ENCODE measurements around the gene BCKDHB.

DNA sequence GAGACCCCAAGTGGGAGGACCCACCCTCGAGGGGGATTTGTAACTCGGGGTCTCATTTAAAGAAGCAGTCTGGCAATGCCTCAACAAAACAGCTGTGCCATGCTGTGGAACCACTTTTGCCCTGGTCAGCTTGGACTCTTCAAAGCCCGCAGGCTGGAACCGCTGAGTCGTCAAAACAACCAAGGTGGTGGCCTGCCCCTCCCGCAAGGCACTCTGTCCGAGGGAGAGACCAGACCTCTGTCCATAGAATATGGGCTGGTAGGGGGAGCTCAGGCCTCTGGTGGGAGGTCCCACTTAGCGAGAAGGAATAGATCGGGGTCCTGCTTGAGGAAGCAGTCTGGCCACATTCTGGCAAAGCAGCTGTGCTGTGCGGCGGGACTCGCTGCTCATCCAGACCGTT, 208.1 kb downstream of the BCKDHB start:
- TF ChIP-seq E2F4 (CRISPR knock-in tag; IDR thresholded peaks at IDR 0.05; ENCODE audit: borderline replicate concordance, low read depth): no peak
- no peak for TF ChIP-seq MXD4 (CRISPR knock-in tag; IDR thresholded peaks at IDR 0.05; ENCODE audit: borderline replicate concordance)
- TF ChIP-seq, protein P1, sequence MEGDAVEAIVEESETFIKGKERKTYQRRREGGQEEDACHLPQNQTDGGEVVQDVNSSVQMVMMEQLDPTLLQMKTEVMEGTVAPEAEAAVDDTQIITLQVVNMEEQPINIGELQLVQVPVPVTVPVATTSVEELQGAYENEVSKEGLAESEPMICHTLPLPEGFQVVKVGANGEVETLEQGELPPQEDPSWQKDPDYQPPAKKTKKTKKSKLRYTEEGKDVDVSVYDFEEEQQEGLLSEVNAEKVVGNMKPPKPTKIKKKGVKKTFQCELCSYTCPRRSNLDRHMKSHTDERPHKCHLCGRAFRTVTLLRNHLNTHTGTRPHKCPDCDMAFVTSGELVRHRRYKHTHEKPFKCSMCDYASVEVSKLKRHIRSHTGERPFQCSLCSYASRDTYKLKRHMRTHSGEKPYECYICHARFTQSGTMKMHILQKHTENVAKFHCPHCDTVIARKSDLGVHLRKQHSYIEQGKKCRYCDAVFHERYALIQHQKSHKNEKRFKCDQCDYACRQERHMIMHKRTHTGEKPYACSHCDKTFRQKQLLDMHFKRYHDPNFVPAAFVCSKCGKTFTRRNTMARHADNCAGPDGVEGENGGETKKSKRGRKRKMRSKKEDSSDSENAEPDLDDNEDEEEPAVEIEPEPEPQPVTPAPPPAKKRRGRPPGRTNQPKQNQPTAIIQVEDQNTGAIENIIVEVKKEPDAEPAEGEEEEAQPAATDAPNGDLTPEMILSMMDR (IDR thresholded peaks at IDR 0.05): no peak
- no peak for TF ChIP-seq NR3C1 (CRISPR knock-in tag; conservative IDR thresholded peaks at IDR 0.05; ENCODE audit: low read depth)
- TF ChIP-seq, protein P2, sequence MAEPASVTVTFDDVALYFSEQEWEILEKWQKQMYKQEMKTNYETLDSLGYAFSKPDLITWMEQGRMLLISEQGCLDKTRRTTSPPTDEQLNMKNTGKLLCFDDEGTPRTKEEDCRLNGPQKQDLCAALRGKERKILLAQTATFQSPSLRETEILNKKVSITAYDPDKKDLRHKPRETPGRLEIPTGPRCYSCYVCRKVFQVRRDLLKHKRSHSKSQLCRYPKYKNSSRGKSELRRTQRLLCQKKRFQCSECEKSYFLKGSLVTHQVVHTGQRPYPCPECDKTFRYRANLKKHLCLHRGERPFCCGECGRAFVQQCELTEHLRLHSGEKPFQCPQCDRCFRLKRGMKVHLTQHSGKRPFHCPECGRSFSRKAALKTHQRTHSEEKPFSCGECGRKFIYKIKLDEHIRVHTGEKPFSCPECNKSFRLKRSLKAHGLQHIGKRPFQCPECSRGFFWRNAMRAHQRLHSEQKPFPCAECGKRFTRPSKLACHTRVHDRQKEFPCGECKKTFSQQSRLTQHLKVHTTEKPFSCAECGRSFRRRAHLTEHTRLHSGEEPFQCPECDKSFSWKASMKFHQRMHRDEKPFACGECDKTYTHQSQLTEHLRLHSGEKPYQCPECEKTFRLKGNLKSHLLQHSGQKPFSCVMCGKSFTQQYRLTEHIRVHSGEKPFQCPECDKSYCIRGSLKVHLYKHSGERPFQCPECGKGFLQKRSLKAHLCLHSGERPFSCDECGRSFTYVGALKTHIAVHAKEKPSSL (CRISPR knock-in tag; conservative IDR thresholded peaks at IDR 0.05): no peak
- no peak for TF ChIP-seq ZNF317 (CRISPR knock-in tag; IDR thresholded peaks at IDR 0.05; ENCODE audit: borderline replicate concordance, low read depth)
- TF ChIP-seq USF2 (CRISPR knock-in tag; IDR thresholded peaks at IDR 0.05): no peak
- no peak for TF ChIP-seq CBFB (CRISPR knock-in tag; IDR thresholded peaks at IDR 0.05; ENCODE audit: low read depth)
- no peak for TF ChIP-seq ZNF423 (CRISPR knock-in tag; IDR thresholded peaks at IDR 0.05)
- TF ChIP-seq, protein P3, sequence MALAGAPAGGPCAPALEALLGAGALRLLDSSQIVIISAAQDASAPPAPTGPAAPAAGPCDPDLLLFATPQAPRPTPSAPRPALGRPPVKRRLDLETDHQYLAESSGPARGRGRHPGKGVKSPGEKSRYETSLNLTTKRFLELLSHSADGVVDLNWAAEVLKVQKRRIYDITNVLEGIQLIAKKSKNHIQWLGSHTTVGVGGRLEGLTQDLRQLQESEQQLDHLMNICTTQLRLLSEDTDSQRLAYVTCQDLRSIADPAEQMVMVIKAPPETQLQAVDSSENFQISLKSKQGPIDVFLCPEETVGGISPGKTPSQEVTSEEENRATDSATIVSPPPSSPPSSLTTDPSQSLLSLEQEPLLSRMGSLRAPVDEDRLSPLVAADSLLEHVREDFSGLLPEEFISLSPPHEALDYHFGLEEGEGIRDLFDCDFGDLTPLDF (CRISPR knock-in tag; IDR thresholded peaks at IDR 0.05): no peak

Data from WTC11 (cell line).